IMR-90 (cell line): ENCODE data around the gene STUB1.

Experiments used
- CEBPB ChIP-seq: IDR thresholded peaks from 2 replicates; pipeline ENCODE4 v1.6.1; 2012; ENCODE audit warnings: low read depth, low read length, improper control_type of control experiment
- FOS ChIP-seq: fragments of 150-350 bp; IDR thresholded peaks from 2 replicates; pipeline ENCODE4 v1.6.1; 2016; ENCODE audit warnings: low read depth, low read length
- MAFK ChIP-seq: IDR thresholded peaks from 2 replicates; pipeline ENCODE4 v1.6.1; 2012; ENCODE audit warnings: low read depth, low read length, improper control_type of control experiment
- MAZ ChIP-seq: IDR thresholded peaks from 2 replicates; pipeline ENCODE4 v1.6.1; 2012; ENCODE audit warnings: low read depth, mild to moderate bottlenecking, low read length, improper control_type of control experiment, moderate library complexity, borderline replicate concordance
- MXI1 ChIP-seq: IDR thresholded peaks from 2 replicates; pipeline ENCODE4 v1.6.1; 2012; ENCODE audit warnings: low read depth, mild to moderate bottlenecking, low read length, moderate library complexity, borderline replicate concordance
- NFE2L2 ChIP-seq: fragments of 150-350 bp; IDR thresholded peaks from 2 replicates; pipeline ENCODE4 v1.6.1; 2016; ENCODE audit warnings: low read depth, mild to moderate bottlenecking, low read length
- POLR2A ChIP-seq: IDR thresholded peaks from 2 replicates; pipeline ENCODE4 v1.6.1; 2012; ENCODE audit warnings: mild to moderate bottlenecking, low read depth, low read length
- RAD21 ChIP-seq: IDR thresholded peaks from 2 replicates; pipeline ENCODE4 v1.6.1; 2012; ENCODE audit warnings: low read length, improper control_type of control experiment
- RFX5 ChIP-seq: IDR thresholded peaks from 2 replicates; pipeline ENCODE4 v1.8.0; 2012; ENCODE audit warnings: low read depth, mild to moderate bottlenecking, low read length, moderate library complexity
- SMC3 ChIP-seq: fragments of 150-350 bp; IDR thresholded peaks from 2 replicates; pipeline ENCODE4 v1.6.1; 2016; ENCODE audit warnings: low read depth, mild to moderate bottlenecking, antibody characterized with exemption, low read length, moderate library complexity
- TF ChIP-seq, protein P1 (sequence below): conservative IDR thresholded peaks from 2 replicates; pipeline ENCODE4 v1.5.1; 2012; ENCODE audit warnings: mild to moderate bottlenecking, low read depth, low read length, improper control_type of control experiment
- TF ChIP-seq, protein P2 (sequence below): fragments of 150-350 bp; IDR thresholded peaks from 2 replicates; pipeline ENCODE4 v1.6.1; 2016; ENCODE audit warnings: low read depth, mild to moderate bottlenecking, low read length, moderate library complexity, borderline replicate concordance
- TF ChIP-seq, protein P3 (sequence below): fragments of 150-350 bp; IDR thresholded peaks from 2 replicates; pipeline ENCODE4 v1.6.1; 2017; ENCODE audit warnings: mild to moderate bottlenecking, antibody characterized with exemption, low read length, low read depth

DNA sequence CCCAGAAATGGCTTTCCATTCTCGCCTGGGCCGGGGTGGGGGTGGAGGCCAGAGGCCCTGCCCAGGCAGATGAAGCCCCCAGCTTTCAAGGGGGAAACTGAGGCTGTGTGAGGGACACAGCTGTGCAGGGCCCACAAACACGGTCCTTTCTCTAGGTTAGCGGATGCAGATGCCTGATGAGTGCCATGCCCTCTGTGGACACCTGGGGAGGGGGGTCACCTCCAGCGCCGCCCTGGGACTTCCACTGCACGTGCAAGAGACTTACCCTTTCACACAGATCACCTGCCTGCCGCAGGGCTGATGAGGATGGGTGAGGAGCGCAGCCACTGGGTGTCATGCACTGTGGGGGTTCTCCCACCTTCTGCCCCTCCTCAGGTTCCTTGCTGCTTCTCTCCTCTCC, 38.2 kb downstream of the STUB1 start:
- TF ChIP-seq, protein P1, sequence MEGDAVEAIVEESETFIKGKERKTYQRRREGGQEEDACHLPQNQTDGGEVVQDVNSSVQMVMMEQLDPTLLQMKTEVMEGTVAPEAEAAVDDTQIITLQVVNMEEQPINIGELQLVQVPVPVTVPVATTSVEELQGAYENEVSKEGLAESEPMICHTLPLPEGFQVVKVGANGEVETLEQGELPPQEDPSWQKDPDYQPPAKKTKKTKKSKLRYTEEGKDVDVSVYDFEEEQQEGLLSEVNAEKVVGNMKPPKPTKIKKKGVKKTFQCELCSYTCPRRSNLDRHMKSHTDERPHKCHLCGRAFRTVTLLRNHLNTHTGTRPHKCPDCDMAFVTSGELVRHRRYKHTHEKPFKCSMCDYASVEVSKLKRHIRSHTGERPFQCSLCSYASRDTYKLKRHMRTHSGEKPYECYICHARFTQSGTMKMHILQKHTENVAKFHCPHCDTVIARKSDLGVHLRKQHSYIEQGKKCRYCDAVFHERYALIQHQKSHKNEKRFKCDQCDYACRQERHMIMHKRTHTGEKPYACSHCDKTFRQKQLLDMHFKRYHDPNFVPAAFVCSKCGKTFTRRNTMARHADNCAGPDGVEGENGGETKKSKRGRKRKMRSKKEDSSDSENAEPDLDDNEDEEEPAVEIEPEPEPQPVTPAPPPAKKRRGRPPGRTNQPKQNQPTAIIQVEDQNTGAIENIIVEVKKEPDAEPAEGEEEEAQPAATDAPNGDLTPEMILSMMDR, result no peak
- TF ChIP-seq NFE2L2, result no peak
- TF ChIP-seq RFX5, result no peak
- no peak for TF ChIP-seq POLR2A
- TF ChIP-seq CEBPB, result no peak
- TF ChIP-seq FOS, result no peak
- no peak for TF ChIP-seq SMC3
- no peak for TF ChIP-seq MAZ
- TF ChIP-seq, protein P2, sequence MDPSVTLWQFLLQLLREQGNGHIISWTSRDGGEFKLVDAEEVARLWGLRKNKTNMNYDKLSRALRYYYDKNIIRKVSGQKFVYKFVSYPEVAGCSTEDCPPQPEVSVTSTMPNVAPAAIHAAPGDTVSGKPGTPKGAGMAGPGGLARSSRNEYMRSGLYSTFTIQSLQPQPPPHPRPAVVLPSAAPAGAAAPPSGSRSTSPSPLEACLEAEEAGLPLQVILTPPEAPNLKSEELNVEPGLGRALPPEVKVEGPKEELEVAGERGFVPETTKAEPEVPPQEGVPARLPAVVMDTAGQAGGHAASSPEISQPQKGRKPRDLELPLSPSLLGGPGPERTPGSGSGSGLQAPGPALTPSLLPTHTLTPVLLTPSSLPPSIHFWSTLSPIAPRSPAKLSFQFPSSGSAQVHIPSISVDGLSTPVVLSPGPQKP, result no peak
- no peak for TF ChIP-seq RAD21
- no peak for TF ChIP-seq MXI1
- no peak for TF ChIP-seq MAFK
- TF ChIP-seq, protein P3, sequence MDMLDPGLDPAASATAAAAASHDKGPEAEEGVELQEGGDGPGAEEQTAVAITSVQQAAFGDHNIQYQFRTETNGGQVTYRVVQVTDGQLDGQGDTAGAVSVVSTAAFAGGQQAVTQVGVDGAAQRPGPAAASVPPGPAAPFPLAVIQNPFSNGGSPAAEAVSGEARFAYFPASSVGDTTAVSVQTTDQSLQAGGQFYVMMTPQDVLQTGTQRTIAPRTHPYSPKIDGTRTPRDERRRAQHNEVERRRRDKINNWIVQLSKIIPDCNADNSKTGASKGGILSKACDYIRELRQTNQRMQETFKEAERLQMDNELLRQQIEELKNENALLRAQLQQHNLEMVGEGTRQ, result no peak
